HG02642 (cell line): Measurements from ENCODE around the gene CELF2.

Experiments
- ATAC-seq: cut with Tn5 transposase; IDR thresholded peaks from one replicate; pipeline ENCODE4 v1.9.1; 2021; ENCODE audit warnings: mild to moderate bottlenecking; ENCODE audit not compliant: unreplicated experiment, poor library complexity

The CELF2 gene

DNA sequence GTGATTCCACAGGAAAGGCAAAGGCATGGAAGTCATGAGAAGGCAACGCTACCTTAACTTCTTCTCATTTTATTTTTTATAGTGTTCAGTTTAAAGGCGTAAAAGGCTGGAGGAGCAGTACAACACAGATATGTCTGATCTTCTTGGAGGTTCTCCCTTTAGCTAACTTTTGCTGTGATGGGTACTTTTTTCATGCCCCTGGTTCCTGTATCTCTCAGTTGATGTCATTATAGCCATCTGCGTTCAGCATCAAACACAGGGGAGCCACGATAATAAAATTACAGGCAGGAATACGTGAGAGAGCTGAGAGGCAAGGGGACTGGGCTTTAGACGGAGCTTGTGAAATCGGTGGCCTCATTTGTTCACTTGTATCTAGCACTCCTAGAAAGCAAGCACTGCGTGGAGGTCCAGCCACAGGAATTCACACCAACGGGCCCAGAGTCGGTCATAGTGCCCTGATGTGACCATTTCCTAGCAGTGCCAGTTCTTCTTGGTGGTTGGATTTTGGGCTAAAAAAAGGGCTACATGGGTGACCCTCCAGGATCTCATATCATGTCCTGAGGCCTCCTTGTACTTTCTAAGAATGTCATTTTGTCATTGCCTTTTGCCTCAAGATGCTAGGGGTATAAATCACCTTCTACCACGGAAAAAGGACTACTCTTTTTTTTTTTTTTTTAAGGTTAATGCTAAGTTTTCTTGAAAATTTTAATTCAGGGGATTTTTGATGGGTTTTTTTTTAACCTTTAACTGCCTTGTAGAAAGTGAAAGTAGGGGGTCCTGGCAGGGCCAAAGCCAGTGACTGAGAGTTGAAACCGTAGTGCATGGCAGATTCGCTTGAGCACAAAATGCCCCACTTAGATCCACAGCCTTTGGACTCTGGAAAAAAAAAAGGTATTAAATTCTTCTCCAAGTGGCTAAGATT lies 191.5 kb downstream of the CELF2 start:
- peak; percentile 66 for ATAC-seq

DNA sequence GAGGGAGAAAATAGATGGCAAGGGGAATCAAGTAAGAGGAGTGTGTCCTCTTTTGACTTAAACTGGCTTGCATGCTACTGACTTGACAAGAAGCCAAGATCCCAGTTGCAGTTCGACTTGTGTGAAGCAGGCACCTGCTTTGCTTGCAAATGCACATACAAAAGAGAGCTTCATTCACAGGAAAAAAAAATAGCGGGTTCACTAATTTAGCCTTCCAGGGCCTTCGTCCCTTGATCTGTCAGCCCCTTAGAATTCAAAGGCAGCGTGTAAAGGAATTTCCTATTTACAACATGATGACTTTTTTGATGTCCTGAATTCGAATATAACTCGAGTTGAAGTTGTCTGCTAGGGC lies 192.1 kb downstream of the CELF2 start:
- ATAC-seq, result peak; percentile 43

DNA sequence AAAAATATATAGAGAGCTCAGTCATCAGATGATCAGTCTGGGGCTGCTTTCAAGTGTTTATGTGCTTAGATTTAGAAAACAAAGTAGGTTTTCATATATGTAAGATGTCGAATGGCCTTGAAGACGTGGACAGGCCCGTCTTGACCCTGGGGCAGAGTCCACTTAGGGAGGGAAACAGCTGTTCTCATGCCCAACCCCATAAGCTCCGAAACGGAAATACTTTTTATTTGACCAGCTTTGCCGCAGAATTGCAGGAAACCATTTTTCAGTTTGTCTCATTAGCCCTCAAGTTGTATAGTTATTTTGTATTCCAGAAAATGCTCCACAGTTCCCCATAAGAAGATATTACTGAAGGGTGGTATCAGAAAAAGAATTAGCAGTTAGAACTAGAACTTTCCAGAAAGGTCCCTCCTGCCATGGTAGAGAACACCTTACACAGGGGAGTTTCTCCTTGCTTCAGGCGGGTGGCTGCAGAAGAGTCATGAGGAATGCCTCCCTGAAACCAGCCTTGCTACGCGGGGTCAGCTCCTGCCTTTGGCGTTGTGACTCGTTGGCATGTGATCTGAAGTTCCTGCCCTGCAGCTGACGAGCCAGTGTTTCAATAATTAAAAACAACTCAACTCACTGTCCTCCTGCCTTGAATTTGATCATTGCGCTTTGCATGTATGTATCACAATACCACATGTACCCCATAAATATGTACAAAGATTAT lies 192.7 kb downstream of the CELF2 start:
- no peak for ATAC-seq

DNA sequence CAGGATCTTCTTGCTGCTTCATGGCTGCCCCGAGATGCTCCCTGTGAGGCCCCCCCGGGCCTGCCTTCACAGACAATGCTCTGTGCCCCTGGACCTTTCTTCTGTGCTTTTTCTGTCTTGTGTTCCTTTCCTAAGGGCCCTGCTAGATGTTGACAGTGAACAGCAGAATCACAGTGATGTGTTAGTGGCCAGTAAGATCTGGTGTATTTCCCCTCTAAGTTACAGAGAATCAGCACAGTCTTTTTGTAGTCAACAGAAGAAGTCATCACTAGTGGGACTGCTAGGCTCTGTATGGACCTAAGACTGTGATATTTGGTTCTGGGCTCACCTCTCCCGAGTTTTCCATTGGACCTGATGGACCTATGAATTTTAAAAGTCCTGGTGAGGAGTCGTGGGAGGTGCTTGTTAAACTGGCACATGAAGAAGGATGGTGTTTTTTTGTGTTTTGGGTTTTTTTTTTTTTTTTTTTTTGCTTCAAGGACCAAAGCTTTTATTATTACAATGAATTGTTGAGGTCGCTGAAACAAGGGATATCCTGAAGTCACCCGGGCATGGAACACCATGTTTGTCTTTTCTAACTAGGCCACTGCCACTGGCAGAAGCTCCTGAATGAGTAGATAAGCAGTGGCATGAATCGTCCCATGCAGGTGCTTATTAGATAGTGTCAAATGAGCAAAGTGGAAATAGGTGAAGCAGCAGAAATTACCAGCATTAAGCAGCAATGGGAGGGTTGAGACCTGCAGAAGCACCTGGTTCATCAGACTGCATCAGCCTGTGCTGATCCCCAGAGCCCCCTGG lies 194.8 kb downstream of the CELF2 start:
- no peak for ATAC-seq

DNA sequence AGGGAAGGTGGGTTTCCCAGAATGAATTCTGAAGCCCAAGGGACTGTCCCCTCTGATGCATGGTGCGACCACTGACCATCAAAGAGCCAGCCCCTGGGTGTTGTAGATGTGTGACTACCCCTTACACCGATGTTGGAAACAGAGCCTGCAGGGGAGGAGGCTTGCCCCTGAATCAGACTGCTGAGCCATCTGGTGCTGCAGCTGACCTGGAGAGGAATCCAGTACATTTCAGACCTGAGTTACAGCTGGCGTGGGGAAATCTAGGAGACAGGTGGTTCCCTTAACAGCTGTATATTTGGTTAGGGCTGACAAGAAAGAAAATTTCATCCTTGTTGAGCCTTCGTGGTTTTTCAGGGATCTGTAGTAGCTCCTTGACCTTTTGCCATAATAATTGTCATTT lies 195.5 kb downstream of the CELF2 start:
- ATAC-seq, result no peak

DNA sequence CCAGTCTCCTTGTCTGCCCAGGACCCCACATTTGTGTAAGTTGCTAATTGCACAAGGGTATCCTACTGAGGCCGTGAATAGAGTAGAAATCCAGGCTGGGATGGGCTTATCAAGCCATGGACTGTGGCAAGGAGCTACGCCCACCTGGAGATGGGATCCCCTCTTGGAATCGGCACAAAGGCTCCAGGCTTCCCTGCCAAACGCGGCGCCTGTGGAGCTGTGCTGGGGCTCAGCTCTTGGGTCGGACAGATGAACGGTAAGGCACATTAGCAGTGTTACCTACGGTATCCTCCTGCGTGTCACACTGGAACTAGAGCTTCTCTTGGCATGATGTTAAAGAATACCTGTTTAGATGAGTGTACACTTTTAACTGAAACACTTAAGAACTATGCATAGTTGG lies 196.7 kb downstream of the CELF2 start:
- no peak for ATAC-seq

DNA sequence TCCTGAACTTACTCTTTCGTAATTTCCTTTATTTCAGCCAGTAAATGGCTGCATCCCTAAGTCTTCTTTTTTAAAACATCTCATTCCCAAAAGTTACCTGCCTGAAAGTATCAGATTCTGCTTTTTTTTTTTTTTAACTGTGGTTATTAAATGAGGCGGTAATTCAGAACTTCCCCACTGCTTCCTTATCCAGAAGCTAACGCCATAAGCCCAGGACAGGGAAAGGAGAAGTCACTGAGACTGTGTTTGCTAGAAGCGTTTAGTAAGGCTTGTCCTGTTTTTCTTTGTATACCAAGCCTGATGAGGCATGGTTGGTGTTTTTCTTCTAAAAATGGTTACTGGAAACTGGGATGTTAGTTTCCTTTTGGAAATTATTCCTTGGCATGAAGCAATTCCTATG lies 197.8 kb downstream of the CELF2 start:
- no peak for ATAC-seq

DNA sequence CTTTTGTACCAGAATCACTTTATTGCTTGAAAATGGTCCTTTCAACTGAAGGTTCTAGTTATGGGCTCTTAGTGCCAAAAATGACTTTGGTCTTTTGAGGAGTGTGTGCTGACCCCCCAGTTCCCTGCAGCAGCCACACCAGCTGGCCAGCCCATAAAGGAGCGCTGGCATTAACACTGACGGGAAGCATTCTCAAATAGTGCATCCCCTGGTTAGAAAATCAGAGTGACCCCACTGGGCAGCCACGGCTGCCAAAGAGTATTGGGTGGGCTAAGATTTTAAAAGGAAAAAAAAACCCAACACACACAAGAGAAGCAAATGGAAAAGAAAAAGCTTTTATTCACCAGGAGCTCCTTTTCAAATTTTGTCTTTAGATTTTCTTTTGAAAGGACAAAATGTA lies 199.8 kb downstream of the CELF2 start:
- ATAC-seq, result no peak

DNA sequence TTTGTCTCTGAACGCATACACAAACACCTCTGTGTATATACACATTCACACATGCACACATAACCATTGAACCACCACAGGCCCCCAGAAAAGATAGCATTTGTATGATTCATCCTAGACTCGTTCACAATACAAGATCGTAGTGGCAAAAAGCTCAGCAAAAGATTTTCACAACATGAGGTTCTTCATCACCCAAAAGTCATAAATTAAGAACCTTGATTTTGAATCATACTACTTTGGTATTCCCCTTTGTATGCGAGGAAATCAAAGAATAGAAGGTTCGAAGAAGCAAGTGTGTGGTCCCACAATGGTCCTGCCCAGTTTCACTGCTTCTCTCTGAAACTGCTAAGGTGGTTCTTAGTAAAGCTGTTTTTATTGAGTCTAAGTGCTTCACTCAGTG lies 200.7 kb downstream of the CELF2 start:
- ATAC-seq, result no peak

DNA sequence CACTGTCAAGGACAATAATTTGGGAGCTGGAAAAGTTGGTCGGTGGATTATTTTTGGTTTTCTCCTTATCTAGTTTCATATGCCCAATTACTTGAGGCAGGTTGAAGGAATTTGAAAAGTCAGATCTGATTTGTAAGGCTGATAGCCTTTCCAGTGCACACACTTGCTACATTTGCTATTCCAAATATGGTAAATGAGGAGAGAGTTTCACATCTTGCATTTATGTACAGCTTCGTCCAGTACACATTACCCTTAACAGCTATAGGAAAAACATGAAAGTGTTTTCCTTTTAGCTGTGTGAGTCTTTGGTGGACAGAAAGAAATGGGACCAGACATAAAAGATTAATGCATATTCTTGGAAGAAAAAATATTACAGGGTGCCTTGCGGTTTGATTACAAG lies 201.8 kb downstream of the CELF2 start:
- no peak for ATAC-seq

DNA sequence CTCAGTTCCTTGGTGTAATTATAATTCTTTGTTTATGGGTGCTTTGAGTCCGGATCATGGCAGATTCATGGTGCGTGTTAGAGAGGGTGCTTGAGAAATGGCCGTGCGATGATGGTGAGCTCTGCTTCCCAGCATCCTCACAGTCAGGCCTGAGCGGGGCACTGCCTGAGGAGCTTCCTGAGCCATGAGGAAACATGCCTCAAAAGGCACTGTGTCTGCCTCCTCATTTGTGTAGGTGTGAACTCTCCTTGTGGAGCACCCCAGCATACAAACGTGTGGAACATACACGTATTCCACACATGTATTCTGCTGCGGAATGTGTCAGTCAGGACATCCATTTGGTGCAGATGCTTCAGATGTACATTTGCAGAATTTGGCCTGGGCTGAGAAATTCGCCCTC lies 205.4 kb downstream of the CELF2 start:
- no peak for ATAC-seq

DNA sequence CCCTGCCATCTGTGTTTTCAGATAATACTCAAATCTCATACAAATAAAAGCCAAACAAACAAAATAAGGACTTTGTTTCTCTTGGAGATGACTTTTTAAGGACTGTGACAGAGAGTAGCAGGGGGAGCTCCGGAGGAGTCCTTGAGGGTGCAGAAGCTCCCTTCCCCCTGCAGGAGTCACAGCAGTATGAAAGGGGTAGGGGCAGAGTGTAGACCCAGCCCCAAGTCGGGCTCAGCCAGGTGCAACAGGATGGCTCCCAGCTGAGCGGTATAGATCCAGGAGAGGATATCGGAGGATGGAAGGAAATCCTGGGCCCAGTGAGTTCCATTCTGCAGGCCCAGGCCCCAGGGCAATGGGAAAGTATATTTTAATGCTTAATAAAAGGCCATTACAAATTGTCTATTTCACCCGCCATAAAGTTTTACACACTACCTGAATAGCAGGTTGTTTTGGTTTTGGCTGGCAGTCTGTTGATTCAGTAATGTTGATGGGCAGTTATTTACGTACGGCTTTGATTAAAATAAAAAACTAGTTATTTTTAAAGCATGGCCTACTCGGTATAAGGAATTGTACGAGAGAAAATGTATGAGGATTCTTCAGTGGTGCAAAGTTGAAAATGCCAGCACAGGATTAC lies 206.0 kb downstream of the CELF2 start:
- ATAC-seq, result no peak

DNA sequence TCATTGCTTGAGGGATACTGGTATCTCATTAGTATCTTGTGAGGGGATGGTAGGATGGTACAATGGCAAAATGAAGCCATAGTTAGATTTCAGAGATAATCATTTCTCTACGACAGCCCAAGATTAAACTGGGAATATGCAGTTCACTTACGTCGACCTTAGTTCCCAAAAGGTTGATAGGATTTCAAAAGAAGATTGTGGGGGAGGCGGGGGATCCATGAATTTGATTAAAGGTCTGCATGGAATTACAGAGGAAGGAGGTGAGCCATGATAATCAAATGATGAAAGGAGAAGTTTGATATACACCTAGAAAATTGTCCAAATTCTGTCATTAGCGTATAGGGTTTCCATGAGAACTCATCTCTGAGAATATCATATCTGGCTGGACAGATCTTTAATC lies 206.6 kb downstream of the CELF2 start:
- no peak for ATAC-seq

DNA sequence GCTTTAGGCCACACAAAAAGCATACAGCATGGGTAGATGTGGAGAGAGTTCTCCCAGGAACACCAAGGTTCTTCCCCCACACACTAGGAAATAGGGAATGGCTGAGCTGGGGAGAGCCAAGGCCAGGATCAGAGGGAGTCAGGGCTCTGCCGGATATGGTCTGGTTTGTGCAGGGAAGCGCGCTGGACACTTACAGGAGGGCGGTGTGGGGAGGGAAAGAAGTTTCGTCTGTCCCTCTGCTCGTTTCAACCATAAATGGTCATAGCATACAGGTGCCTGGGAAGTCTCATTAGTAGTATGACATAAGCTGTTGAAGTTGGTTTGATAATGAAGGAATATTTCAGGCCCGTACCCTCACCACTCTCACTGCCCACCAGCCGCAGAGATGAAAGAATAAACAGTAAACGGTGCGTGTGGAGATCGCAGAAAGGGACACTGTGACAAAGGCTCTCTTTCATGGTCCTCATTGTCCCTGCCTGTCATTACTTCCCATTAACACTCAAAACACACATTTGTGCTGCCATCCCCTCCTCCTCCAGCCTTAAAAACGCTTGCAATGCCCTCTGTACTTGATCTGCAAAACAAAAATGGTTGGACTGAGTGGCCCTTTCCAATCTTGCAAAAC lies 207.2 kb downstream of the CELF2 start:
- ATAC-seq, result no peak

DNA sequence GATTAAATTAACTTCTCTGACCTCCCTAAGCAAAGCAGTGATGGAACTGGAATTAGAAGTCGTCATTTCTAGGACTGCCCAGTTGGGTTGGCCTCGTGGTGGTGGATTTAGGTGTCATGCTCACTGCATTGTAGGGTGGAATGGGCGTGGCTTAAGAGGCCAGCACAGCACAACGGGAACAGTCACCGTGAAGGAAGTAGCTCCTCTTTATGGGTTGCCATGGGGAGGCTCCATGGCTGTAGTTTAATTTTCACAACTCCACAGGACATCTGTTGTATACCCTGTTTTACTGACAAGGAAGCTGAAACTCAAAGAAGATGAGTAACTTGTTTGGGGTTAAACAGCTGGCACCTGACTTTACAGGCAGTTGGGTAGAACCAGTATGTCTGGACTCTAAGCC lies 208.3 kb downstream of the CELF2 start:
- peak; percentile 47 for ATAC-seq

DNA sequence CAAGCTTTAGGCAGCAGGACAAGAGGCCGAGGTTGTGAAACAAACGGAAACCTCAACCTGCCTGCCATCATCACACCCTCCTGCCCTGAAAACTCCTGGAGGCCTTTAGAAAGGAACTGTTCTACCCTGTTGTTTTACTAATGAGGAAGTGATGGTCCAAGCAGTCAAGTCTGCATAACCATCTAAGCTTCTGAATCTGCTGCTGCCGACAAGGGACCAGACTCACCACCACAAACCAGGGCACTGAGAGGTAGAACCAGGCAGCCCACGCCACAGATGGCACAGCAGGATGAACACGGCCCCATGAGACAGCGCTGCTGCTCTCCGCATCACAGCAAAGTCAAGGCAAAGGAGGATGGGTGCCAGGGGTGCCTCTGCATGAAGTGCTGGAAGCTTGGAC lies 209.4 kb downstream of the CELF2 start:
- ATAC-seq, result peak; percentile 41

DNA sequence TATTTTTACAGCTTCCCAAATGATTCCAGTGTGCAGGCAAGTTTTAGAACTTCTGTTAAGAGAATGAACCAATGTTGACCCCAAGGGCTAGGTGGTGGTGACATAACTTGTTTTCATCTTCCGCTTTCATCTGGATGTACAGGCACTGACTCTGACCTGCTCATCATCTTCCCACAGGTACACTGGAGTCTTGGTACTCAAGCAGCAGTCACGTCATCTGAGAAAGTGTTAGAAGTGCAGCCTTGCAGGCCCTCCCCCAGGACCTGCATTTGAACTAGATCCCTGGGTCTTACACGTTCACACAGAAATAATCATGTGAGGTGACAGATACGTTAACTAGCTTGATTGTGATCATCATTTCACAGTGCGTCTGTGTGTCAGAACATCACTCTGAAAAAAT lies 212.2 kb downstream of the CELF2 start:
- ATAC-seq, result no peak

DNA sequence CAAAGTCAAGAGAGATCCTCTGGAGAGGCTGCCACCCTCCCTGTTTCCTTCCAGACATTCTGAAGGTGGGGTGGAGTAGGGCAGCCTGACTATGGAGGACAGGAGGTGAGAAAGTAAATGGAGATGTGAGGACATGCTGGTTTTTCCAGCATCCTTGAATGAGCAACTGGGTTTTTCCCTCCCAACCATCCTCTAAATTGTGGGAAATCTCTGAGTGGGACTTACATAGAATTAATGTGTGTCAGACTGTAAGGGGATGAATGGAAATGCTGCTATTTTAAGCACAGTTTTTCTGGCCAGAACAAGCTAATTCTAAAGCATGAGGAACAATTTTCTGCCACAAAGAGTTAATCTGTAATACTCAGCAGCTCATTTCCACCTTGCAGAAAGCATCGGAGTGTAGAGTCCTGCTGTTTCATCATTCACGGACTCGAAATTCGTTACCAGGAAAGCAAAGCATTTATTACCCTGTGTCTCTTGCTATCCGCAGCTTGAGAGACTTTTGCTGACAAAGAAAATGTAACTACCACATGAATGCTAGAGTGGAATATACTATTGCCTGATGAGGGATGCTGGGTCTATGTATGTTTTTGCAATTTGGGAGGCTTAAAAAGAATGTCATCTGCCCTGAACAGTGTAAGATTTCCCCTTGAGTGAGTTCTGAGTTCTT lies 213.0 kb downstream of the CELF2 start:
- ATAC-seq, result no peak

DNA sequence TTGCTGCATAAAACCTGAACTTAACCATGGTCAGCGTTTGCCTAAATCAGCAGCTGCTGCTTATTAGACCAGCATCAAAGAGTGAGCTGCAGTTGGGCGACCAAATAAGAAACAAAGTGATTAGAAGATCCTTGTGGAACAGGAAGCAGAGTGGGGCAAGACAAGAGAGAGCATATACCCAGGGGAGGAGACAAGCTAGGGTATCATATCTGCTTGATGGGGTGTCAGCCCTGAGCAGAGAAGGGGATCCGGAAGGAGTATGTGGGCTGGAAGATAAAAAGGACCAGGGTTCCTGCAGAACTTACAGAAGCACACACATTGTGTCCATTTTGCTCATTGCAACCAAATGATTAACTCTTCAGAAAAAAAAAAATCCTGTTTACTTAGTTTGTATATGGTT lies 213.6 kb downstream of the CELF2 start:
- ATAC-seq, result no peak
